GM12878 (cell line): ENCODE measurements around the gene PSMB1. TPM values are rescaled to one million over a fixed set of nuclear protein-coding genes. Genes with fewer than 3 reads are reported as not detected.
A peak's percentile ranks its signal among the peaks of the same experiment; 100 is the strongest.

Source experiments
- ATAC-seq: fragments of 200-7000 bp; cut with Tn5 transposase; 3 replicates; pipeline ENCODE4 v1.9.1; 2020; ENCODE audit warnings: mild to moderate bottlenecking, moderate library complexity
- BruUV-seq: library from RNA; stranded (reverse); fragments of 400-500 nt; replicated peaks from 2 replicates; lab custom pipeline; 2021; lab: Mats Ljungman, UMichigan
- CTCF ChIA-PET: fragments of 300-600 bp; sonication (Branson Sonifier 250); formaldehyde crosslinking; extraction: SDS; loops from one replicate; lab custom pipeline; 2021; ENCODE audit warnings: inconsistent platforms; lab: Yijun Ruan, JAX
- POLR2A ChIA-PET: fragments of 350-600 bp; formaldehyde crosslinking; extraction: SDS; loops from one replicate; lab custom pipeline; 2021; ENCODE audit warnings: inconsistent platforms; lab: Charles Lee
- RAD21 ChIA-PET: fragments of 300-600 bp; sonication (Branson Sonifier 250); formaldehyde crosslinking; loops from one replicate; lab custom pipeline; 2023; ENCODE audit warnings: antibody characterized with exemption; ENCODE audit not compliant: unreplicated experiment; lab: Charles Lee
- SMC1A ChIA-PET: fragments of 300-600 bp; sonication (Branson Sonifier 250); formaldehyde crosslinking; loops from one replicate; lab custom pipeline; 2023; ENCODE audit not compliant: unreplicated experiment, uncharacterized antibody; lab: Charles Lee
- DNase-seq: peaks from one replicate; pipeline ENCODE4 v3.0.0-alpha.2; 2011; ENCODE audit warnings: low read depth, low spot score
- FAIRE-seq: peaks from 3 replicates; lab custom pipeline; 2011; peaks lifted over from hg19 to GRCh38; lab: Jason Lieb, UNC
- H2AFZ ChIP-seq: 2 replicates; pipeline ENCODE4 v1.6.0; 2011; ENCODE audit warnings: low read depth, low read length, control low read depth; ENCODE audit not compliant: control insufficient read depth
- H3K27ac ChIP-seq: 2 replicates; pipeline ENCODE4 v1.5.1; 2011; ENCODE audit warnings: control low read depth; ENCODE audit not compliant: control insufficient read depth, insufficient read depth
- H3K27me3 ChIP-seq, 2 experiments: replicated peaks in 1 of 2; 2 replicates each; pipeline versions ENCODE4 v1.6.0 to v1.6.1; 2011; ENCODE audit warnings: low read length in 1 of 2; ENCODE audit not compliant: control insufficient read depth in 2 of 2, insufficient read depth in 2 of 2
- H3K36me3 ChIP-seq, 2 experiments: 2 replicates each; pipeline ENCODE4 v1.5.1; 2011; ENCODE audit warnings: low read length in 1 of 2; ENCODE audit not compliant: control insufficient read depth in 2 of 2, insufficient read depth in 2 of 2
- H3K4me1 ChIP-seq: 2 replicates; pipeline ENCODE4 v1.6.1; 2011; ENCODE audit warnings: mild to moderate bottlenecking, low read length, moderate library complexity, mixed read lengths; ENCODE audit not compliant: control insufficient read depth, insufficient read depth
- H3K4me2 ChIP-seq: 2 replicates; pipeline ENCODE4 v1.6.0; 2011; ENCODE audit warnings: control low read depth; ENCODE audit not compliant: control insufficient read depth, insufficient read depth
- H3K4me3 ChIP-seq: fragments of 200-600 bp; sonication (generic); 2 replicates; pipeline ENCODE4 v1.5.1; 2016
- H3K79me2 ChIP-seq: 2 replicates; pipeline ENCODE4 v1.6.0; 2011; ENCODE audit warnings: low read length; ENCODE audit not compliant: control insufficient read depth, insufficient read depth
- H3K9ac ChIP-seq: 2 replicates; pipeline ENCODE4 v1.8.0; 2011; ENCODE audit warnings: low read length, control low read depth, mixed read lengths; ENCODE audit not compliant: control insufficient read depth, insufficient read depth
- H3K9me3 ChIP-seq: replicated peaks from 3 replicates; pipeline ENCODE4 v1.5.1; 2011; ENCODE audit warnings: mild to moderate bottlenecking, low read length; ENCODE audit not compliant: control insufficient read depth, insufficient read depth
- H4K20me1 ChIP-seq: 2 replicates; pipeline ENCODE4 v1.6.0; 2011; ENCODE audit not compliant: control insufficient read depth, insufficient read depth
- ATF3 ChIP-seq: IDR thresholded peaks from 2 replicates; pipeline ENCODE4 v1.6.1; 2011; ENCODE audit warnings: low read depth, mild to moderate bottlenecking, low read length, moderate library complexity, borderline replicate concordance; ENCODE audit errors: extremely low read depth
- FOS ChIP-seq: IDR thresholded peaks from 3 replicates; pipeline ENCODE4 v1.6.1; 2011; ENCODE audit warnings: borderline replicate concordance; ENCODE audit not compliant: insufficient read length; ENCODE audit errors: extremely low read depth
- FOXM1 ChIP-seq: IDR thresholded peaks from 2 replicates; pipeline ENCODE4 v1.6.1; 2012; ENCODE audit warnings: low read depth, mild to moderate bottlenecking, inconsistent platforms, low read length, moderate library complexity
- IRF4 ChIP-seq: IDR thresholded peaks from 2 replicates; pipeline ENCODE4 v1.6.1; 2011; ENCODE audit warnings: low read depth, low read length
- KLF5 ChIP-seq: fragments of 450-650 bp; IDR thresholded peaks from 2 replicates; pipeline ENCODE4 v1.6.1; 2014; ENCODE audit warnings: mild to moderate bottlenecking; ENCODE audit not compliant: partially characterized antibody
- PAX8 ChIP-seq: fragments of 450-650 bp; IDR thresholded peaks from 2 replicates; pipeline ENCODE4 v1.6.1; 2017; ENCODE audit warnings: mild to moderate bottlenecking, moderate library complexity
- STAT1 ChIP-seq: fragments of 450-650 bp; conservative IDR thresholded peaks from 2 replicates; pipeline ENCODE4 v1.6.1; 2014; ENCODE audit warnings: antibody characterized with exemption, mild to moderate bottlenecking
- TARDBP ChIP-seq: IDR thresholded peaks from 2 replicates; pipeline ENCODE4 v1.6.1; 2016; ENCODE audit warnings: borderline replicate concordance
- ZNF24 ChIP-seq: fragments of 450-650 bp; IDR thresholded peaks from 2 replicates; pipeline ENCODE4 v1.6.1; 2017; ENCODE audit warnings: antibody characterized with exemption, mild to moderate bottlenecking
- WGBS: methylation state at CpG from one replicate; pipeline ENCODE4 v1.1.6; 2016; ENCODE audit warnings: low lambda C conversion rate; ENCODE audit not compliant: insufficient replicate concordance, insufficient coverage; ENCODE audit errors: missing lambda C conversion rate; 5-methylcytosine and 5-hydroxymethylcytosine counted together
- in situ Hi-C: fragments of 300-500 bp; cut with MboI; formaldehyde crosslinking; loops from 9 replicates; pipeline ENCODE4 v1.14.3; 2018; ENCODE audit warnings: mixed read lengths
- intact Hi-C: fragments of 100-400 bp; cut with micrococcal nuclease; formaldehyde crosslinking; loops from one replicate; pipeline ENCODE4 v1.14.2; 2022; ENCODE audit not compliant: unreplicated experiment
- polyA plus RNA-seq, 11 experiments: library from polyadenylated mRNA; depleted of rRNA in 4 of 11; unstranded in 6 of 11; stranded (reverse) in 5 of 11; fragments of >200 nt; fragmentation: Nextera tagmentation in 4 of 11; fragmentation: Illumina TruSeq in 1 of 11; extraction: Ambion mirVana in 4 of 11; extraction: Trizol in 1 of 11; gene quantifications; 1 replicate in 1 of 11; 2 replicates in 10 of 11; pipeline versions ENCODE4 v1.2.1 to v1.2.3, GENCODE V29; 2011 to 2016; ENCODE audit warnings: inconsistent platforms in 2 of 11, missing spikeins in 2 of 11, low read depth in 1 of 11
- total RNA-seq, 4 experiments: library from RNA; depleted of rRNA in 3 of 4; stranded (reverse); fragments of >200 nt in 3 of 4; fragmentation: Illumina TruSeq in 1 of 4; extraction: Trizol in 1 of 4; gene quantifications; 2 replicates each; pipeline versions ENCODE4 v1.2.1 to v1.2.3, GENCODE V29; 2013 to 2021
- TF ChIP-seq, protein P1 (sequence below): fragments of 450-650 bp; IDR thresholded peaks from 2 replicates; pipeline ENCODE4 v1.6.1; 2017; ENCODE audit warnings: borderline replicate concordance
- TF ChIP-seq, protein P2 (sequence below): fragments of 450-650 bp; IDR thresholded peaks from 2 replicates; pipeline ENCODE4 v1.6.1; 2017; ENCODE audit warnings: mild to moderate bottlenecking, moderate library complexity

Gene PSMB1
- total and polyA plus RNA-seq, 10 of the 15 experiments (the other 5 are each of a cell fraction or from before 2014, with no cell fraction given), result 208 to 1,317 (median 508) TPM

- ChIA-PET RAD21 (interaction anchor here (2.1 kb wide), 1 partner anchor 48 kb away, joined by 7 read pairs; no protein-coding TSS in a partner anchor), POLR2A (no interaction called here), SMC1A (interaction anchor here (0.6 to 2.1 kb wide), 3 partner anchors 25 to 225 kb away, joined by 3 to 7 read pairs (median 6); no protein-coding TSS in a partner anchor), CTCF (interaction anchor here (0.7 to 2.8 kb wide), 2 partner anchors 47 to 681 kb away, joined by 3 to 11 read pairs; no protein-coding TSS in a partner anchor)
- no peaks in the 10 kb centered on the region for H3K27me3 ChIP-seq
- H3K4me1 ChIP-seq, result no peaks in the 10 kb centered on the region
- H3K4me3 ChIP-seq, result no peak overlapping the region
- H3K36me3 ChIP-seq, result no peaks in the 10 kb centered on the region
- TF ChIP-seq PAX8 (peak; percentile 75; the same call in 1 of the 2 replicates), STAT1 (no peak)
- TF ChIP-seq, all 136 proteins: peak for 1
- BruUV-seq, result no TSS peak
- Histone ChIP-seq H3K4me2 (no peak overlapping the region), H3K9me3 (no peaks in the 10 kb centered on the region), H3K27ac (no peak overlapping the region), H4K20me1 (no peaks in the 10 kb centered on the region), H2AFZ (no peak overlapping the region), H3K9ac (no peak overlapping the region), H3K79me2 (no peaks in the 10 kb centered on the region)
- ATAC-seq (no peak), FAIRE-seq (no peak), DNase-seq (no peak)
- intact Hi-C loops (no loop called here), in situ Hi-C loops (loop anchor here (10.0 kb wide), 1 partner anchor 1557 kb away; no protein-coding TSS in a partner anchor)
- WGBS, result 61% methylated on average over 4 of the region's 4 CpGs
Observed at GRCh38 chr6:170512249-170512648, 40.9 kb downstream of the PSMB1 start.

GRCh38 chr6:170510631-170511030 is 42.5 kb downstream of the PSMB1 start:
- ATAC-seq (no peak), DNase-seq (no peak), FAIRE-seq (no peak)
- ChIA-PET POLR2A (no interaction called here), SMC1A (interaction anchor here (1.1 to 1.5 kb wide), 3 partner anchors 12 to 34 kb away, joined by 3 to 4 read pairs (median 4); no protein-coding TSS in a partner anchor), RAD21 (interaction anchor here (1.1 to 1.5 kb wide), 4 partner anchors 31 to 46 kb away, joined by 3 to 5 read pairs (median 4); no protein-coding TSS in a partner anchor), CTCF (interaction anchor here (1.6 kb wide), 1 partner anchor 218 kb away, joined by 3 read pairs; no protein-coding TSS in a partner anchor)
- intact Hi-C loops, result no loop called here
- H3K79me2 ChIP-seq, result no peaks in the 10 kb centered on the region
- H3K9ac ChIP-seq, result no peak overlapping the region
- no peak overlapping the region for H3K4me2 ChIP-seq
- no peaks in the 10 kb centered on the region for H3K27me3 ChIP-seq
- no peak overlapping the region for H3K4me3 ChIP-seq
- in situ Hi-C loops, result loop anchor here (10.0 kb wide), 1 partner anchor 1556 kb away; no protein-coding TSS in a partner anchor
- no peak overlapping the region for H2AFZ ChIP-seq
- no peak overlapping the region for H3K27ac ChIP-seq
- no peaks in the 10 kb centered on the region for H4K20me1 ChIP-seq
- no TSS peak for BruUV-seq
- WGBS, result 90% methylated on average over 20 of the region's 20 CpGs
- H3K9me3 ChIP-seq, result no peaks in the 10 kb centered on the region
- no peaks in the 10 kb centered on the region for H3K36me3 ChIP-seq
- no peaks in the 10 kb centered on the region for H3K4me1 ChIP-seq
- TF ChIP-seq IRF4 (no peak), FOS (no peak), ATF3 (no peak), KLF5 (no peak), FOXM1 (no peak), TARDBP (no peak), ZNF24 (no peak)
- TF ChIP-seq, protein P1, sequence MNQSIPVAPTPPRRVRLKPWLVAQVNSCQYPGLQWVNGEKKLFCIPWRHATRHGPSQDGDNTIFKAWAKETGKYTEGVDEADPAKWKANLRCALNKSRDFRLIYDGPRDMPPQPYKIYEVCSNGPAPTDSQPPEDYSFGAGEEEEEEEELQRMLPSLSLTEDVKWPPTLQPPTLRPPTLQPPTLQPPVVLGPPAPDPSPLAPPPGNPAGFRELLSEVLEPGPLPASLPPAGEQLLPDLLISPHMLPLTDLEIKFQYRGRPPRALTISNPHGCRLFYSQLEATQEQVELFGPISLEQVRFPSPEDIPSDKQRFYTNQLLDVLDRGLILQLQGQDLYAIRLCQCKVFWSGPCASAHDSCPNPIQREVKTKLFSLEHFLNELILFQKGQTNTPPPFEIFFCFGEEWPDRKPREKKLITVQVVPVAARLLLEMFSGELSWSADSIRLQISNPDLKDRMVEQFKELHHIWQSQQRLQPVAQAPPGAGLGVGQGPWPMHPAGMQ, result no peak
- TF ChIP-seq, protein P2, sequence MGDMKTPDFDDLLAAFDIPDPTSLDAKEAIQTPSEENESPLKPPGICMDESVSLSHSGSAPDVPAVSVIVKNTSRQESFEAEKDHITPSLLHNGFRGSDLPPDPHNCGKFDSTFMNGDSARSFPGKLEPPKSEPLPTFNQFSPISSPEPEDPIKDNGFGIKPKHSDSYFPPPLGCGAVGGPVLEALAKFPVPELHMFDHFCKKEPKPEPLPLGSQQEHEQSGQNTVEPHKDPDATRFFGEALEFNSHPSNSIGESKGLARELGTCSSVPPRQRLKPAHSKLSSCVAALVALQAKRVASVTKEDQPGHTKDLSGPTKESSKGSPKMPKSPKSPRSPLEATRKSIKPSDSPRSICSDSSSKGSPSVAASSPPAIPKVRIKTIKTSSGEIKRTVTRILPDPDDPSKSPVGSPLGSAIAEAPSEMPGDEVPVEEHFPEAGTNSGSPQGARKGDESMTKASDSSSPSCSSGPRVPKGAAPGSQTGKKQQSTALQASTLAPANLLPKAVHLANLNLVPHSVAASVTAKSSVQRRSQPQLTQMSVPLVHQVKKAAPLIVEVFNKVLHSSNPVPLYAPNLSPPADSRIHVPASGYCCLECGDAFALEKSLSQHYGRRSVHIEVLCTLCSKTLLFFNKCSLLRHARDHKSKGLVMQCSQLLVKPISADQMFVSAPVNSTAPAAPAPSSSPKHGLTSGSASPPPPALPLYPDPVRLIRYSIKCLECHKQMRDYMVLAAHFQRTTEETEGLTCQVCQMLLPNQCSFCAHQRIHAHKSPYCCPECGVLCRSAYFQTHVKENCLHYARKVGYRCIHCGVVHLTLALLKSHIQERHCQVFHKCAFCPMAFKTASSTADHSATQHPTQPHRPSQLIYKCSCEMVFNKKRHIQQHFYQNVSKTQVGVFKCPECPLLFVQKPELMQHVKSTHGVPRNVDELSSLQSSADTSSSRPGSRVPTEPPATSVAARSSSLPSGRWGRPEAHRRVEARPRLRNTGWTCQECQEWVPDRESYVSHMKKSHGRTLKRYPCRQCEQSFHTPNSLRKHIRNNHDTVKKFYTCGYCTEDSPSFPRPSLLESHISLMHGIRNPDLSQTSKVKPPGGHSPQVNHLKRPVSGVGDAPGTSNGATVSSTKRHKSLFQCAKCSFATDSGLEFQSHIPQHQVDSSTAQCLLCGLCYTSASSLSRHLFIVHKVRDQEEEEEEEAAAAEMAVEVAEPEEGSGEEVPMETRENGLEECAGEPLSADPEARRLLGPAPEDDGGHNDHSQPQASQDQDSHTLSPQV, result no peak
